Fibroblast of lung (primary cell): Measurements from ENCODE around the gene ALDH3A1.

Experiments used
- EZH2 ChIP-seq: IDR thresholded peaks from 2 replicates; pipeline ENCODE4 v1.5.1; 2012; ENCODE audit warnings: low read length, control low read depth, mild to moderate bottlenecking; ENCODE audit errors: missing control alignments
- TF ChIP-seq, protein P1 (sequence below), 2 donors: IDR thresholded peaks in 1 of 2; conservative IDR thresholded peaks in 1 of 2; 1 replicate in 1 of 2; 2 replicates in 1 of 2; pipeline ENCODE4 v1.5.1; 2011 to 2012; ENCODE audit warnings: low read length in 2 of 2, control low read depth in 1 of 2, inconsistent platforms in 1 of 2, low read depth in 1 of 2, mild to moderate bottlenecking in 1 of 2

DNA sequence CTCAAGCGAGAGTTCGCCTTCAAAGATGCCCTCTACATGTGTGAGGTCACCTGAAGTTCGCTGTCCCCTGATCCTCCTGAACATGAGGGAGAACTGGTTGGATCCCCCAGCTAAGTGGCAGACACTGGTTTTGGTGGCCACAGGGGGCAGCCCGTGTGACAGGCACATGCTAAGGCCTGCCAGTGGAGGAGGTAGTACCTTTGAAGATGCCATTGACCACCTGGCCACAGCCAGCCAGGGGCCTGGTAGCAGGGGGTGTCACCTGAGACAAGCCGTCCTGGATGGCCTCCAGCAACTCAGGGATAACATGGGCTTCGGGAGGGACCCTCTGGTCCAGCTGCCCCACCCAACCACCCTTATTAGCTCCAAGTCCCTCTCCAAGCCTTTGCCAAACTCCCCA is 7.3 kb upstream of the ALDH3A1 start:
- TF ChIP-seq, protein P1, sequence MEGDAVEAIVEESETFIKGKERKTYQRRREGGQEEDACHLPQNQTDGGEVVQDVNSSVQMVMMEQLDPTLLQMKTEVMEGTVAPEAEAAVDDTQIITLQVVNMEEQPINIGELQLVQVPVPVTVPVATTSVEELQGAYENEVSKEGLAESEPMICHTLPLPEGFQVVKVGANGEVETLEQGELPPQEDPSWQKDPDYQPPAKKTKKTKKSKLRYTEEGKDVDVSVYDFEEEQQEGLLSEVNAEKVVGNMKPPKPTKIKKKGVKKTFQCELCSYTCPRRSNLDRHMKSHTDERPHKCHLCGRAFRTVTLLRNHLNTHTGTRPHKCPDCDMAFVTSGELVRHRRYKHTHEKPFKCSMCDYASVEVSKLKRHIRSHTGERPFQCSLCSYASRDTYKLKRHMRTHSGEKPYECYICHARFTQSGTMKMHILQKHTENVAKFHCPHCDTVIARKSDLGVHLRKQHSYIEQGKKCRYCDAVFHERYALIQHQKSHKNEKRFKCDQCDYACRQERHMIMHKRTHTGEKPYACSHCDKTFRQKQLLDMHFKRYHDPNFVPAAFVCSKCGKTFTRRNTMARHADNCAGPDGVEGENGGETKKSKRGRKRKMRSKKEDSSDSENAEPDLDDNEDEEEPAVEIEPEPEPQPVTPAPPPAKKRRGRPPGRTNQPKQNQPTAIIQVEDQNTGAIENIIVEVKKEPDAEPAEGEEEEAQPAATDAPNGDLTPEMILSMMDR (conservative IDR thresholded peaks at IDR 0.05 in 1 of 2, IDR thresholded peaks at IDR 0.05 in 1 of 2; ENCODE audit: low read depth in 1 of 2, low read length in 2 of 2): no peak
- TF ChIP-seq EZH2: no peak
